ENCODE results near the gene GALNT9.
"Not testable (repeated sequence)": the region's sequence is repeated elsewhere in the genome, so short reads cannot be mapped to it uniquely, and the experiment has no call there.

GALNT9 gene

GRCh38 chr12:132152953-132153352 lies 176.4 kb downstream of the GALNT9 start:
- DNase-seq, result no peak

- no peak for DNase-seq
Observed at GRCh38 chr12:132152411-132152821, 177.0 kb downstream of the GALNT9 start.

GRCh38 chr12:132151766-132152410 lies 177.5 kb downstream of the GALNT9 start:
- no peak for DNase-seq

- no peak for DNase-seq
Observed at GRCh38 chr12:132151145-132151765, 178.1 kb downstream of the GALNT9 start.

- no peak for DNase-seq
Observed at GRCh38 chr12:132150780-132151144, 178.6 kb downstream of the GALNT9 start.

- DNase-seq, result not testable (repeated sequence)
Observed at GRCh38 chr12:132149526-132149925, 179.9 kb downstream of the GALNT9 start.

GRCh38 chr12:132148368-132149045 lies 180.9 kb downstream of the GALNT9 start:
- no peak for DNase-seq

- no peak for DNase-seq
Observed at GRCh38 chr12:132147423-132148367, 181.7 kb downstream of the GALNT9 start.

- DNase-seq, result no peak
Observed at GRCh38 chr12:132146772-132147422, 182.5 kb downstream of the GALNT9 start.

Data from HCEC 1CT (cell line).